Endothelial cell of hepatic sinusoid (primary cell): ENCODE data around the gene C19orf85.

Experiments used
- in situ Hi-C: cut with HindIII; loops from 2 replicates; pipeline ENCODE4 v1.10.0; 2017; ENCODE audit warnings: low sequenced_read_pairs

C19orf85 gene

DNA sequence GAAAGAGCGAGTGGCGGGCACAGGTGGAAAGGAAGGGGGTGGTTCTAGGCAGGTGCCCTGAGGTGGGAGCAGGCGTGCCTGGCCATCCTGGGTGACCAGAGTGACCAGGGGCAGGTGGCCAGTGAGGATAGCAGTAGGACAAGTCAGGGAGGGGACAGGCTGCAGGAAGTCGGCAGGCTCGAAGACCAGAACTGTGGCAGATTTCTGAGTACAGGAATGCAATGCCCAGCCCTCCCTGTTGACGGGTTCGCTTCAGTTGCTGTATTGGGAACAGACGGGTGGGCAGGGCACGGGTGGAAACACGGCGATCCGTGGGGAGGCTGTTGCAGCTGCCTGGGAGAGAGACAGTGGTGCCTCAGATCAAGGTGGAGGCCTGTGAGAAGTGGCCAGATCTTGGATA is 13.8 kb upstream of the C19orf85 start:
- in situ Hi-C loops: loop anchor here (10.0 kb wide), 2 partner anchors 124 to 304 kb away; partner anchors contain the start of gene COX6B2

- in situ Hi-C loops: loop anchor here (10.0 kb wide), 2 partner anchors 123 to 303 kb away; partner anchors contain the start of gene COX6B2
Observed at GRCh38 chr19:55477905-55478304, 13.4 kb upstream of the C19orf85 start.

DNA sequence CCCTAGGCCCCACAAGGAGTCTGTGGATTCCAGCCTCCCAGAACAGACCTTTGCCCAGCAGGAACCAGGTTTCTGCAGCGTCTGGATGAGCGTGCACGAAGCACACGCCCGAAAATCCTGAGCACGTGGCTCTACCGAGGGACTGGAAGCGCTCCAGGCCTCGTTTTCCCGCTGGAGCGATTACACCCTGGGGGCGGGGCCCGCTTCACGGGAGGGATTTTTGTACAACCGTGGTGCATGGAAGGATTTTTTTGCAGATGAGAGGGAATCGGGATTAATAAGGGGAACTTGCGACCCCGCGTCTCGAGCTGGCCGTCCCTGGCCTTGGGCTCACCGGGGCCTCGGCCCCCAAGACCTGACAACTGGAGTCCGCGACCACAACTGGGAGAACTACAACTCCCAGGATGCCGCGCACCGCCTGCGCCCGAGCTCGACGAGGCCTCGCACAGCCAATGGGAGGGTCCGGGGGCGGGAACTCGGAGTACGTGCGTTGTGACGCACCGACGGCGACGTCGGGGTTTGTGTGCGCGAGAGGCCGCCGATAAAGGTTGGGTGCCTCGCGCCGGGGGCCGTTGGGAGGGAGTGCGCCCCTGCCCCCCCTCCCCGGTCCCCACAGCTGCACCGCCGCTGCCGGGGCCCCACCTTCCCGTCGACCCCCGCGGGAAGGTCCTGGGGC is 11.7 kb upstream of the C19orf85 start, which contains the start of gene ZNF628:
Gene ZNF628 (plus strand): TSS at position 518 of the 676 bp plus-strand sequence. CDS start 3,294 bp downstream, outside the sequence.
- in situ Hi-C loops: loop anchor here (10.0 kb wide), 2 partner anchors 121 to 301 kb away; partner anchors contain the start of gene COX6B2

GRCh38 chr19:55474269-55475265 is 10.0 kb upstream of the C19orf85 start:
- in situ Hi-C loops: loop anchor here (10.0 kb wide), 2 partner anchors 120 to 300 kb away; partner anchors contain the start of gene COX6B2

GRCh38 chr19:55473225-55474012 is 8.9 kb upstream of the C19orf85 start:
- in situ Hi-C loops: loop anchor here (10.0 kb wide), 2 partner anchors 119 to 299 kb away; partner anchors contain the start of gene COX6B2

DNA sequence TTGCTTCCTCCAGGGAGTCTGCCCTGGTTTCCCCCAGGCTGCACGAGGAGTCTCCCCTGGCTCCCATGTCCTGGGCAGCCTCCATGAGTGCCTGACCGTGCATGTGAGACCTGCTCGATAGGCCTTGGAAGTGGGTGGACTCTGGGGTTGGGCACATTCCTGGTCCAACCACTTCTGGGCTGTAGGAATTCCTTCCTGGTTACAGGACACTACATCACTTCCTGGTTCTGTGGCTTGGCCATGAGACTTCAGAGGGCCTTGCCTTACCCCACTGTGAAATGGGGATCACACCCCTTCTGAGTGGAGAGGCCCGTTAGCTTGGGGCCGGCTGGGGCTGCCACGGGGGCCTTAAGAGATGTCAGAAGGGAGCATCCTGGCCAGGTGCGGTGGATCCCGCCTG is 7.9 kb upstream of the C19orf85 start:
- in situ Hi-C loops: loop anchor here (10.0 kb wide), 2 partner anchors 118 to 298 kb away; partner anchors contain the start of gene COX6B2

DNA sequence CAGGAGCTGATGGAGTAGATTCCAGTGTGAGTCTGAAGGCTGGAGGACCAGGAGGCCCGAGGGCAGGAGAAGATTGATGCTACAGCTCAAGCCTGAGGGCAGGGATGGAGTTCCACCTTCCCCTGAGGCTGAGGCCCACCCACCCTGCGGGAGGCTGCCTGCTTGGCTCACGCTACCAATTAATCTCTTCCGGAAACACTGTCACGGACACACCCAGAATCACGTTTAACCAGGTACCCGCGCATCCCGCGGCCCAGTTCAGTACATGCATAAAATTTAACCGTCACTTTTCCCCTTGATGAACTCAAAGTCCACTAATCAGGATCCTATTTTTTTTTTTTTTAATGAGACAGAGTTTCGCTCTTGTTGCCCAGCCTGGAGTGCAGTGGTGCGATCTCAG is 6.7 kb upstream of the C19orf85 start:
- in situ Hi-C loops: loop anchor here (10.0 kb wide), 2 partner anchors 116 to 296 kb away; partner anchors contain the start of gene COX6B2

DNA sequence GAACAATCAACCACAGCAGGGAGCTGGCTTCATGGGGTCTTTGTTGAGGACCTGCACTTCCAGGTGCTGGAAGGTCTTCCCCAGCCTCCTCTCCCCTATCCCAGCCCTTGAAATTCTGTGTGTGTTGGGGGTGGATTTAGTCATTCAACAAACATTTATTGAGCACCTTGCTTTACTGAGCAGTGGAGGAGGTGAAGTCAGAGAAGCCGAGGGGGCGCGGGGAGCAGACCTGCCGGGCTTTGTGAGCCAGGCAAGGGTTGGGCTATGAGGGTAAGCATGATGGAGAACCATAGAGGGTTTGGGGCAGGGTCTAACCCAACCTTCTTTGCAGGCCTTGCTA is 3.5 kb upstream of the C19orf85 start:
- in situ Hi-C loops: no loop called here

GRCh38 chr19:55467236-55468053 is 2.9 kb upstream of the C19orf85 start:
- in situ Hi-C loops: no loop called here

DNA sequence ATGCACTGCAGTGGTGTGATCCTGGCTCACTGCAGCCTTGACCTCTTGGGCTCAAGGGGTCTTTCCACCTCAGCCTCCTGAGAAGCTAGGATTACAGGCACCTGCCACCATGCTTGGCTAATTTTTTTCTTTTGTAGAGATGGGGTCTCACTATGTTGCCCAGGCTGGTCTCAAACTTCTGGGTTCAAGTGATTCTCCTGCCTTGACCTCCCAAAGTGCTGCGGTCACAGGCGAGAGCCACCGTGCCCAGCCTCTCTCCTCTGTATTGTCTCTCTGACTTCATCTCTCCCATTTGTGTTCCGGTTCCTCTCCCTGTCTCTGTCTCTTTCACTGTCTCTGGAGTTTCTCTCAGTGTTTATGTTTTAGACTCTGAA is 1.7 kb upstream of the C19orf85 start:
- in situ Hi-C loops: no loop called here

DNA sequence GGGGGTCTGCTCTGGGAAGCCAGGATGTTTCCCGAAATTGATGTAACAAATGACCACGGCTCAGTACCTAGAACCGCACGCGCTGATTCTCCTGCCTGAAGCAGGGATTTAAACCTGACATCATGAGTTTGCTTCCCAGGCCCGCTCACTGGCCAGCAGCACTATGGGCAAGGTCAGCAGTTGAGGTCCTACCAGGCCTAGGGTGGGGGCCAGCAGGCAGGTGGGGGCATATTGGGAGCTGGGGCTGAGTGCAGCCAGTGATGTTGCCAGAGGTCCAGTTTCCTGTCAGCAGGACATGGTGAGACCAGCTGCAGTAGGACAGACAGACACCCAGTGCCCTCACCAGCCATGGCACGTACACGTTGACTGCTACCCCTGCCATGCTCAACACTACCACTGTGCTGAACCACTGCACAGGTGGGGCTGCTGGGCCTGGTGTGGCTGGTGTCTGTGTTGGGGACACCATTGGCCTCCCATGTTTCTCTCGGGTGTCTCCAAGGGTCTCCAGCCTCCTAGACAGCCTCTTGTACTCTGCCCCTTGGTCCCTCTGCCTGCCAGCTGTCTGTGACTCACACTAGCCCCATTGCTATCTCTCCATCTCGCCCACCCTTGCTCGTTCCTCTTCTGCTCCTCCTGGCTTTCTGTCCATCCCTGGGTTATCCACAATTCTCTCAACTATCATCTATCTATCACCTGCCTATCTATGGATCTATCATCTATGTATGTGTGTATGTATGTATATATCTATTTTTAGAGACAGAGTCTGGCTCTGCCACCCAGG is 1.1 kb upstream of the C19orf85 start:
- in situ Hi-C loops: no loop called here

- in situ Hi-C loops: no loop called here
Observed at GRCh38 chr19:55464039-55464661, 401 bp downstream of the C19orf85 start.

GRCh38 chr19:55463583-55464031 is 944 bp downstream of the C19orf85 start:
- in situ Hi-C loops: no loop called here

DNA sequence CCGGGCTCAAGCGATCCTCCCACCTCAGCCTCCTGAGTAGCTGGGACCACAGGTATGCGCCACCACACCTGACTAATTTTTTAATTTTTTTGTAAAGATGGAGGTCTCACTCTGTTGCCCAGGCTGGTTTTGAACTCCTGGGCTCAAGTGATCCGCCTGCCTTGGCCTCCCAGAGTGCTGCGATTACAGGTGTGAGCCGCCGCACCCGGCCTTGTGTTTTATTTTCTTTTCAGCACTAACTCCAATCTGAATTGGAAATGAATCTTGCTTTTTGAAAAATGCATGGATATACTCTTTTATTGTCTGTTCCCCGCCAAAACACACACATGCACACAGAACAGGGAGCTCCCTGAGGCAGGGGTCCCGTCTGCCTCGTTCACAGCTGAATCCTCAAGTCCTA is 1.8 kb downstream of the C19orf85 start:
- in situ Hi-C loops: no loop called here

GRCh38 chr19:55461974-55462626 is 2.5 kb downstream of the C19orf85 start:
- in situ Hi-C loops: no loop called here

DNA sequence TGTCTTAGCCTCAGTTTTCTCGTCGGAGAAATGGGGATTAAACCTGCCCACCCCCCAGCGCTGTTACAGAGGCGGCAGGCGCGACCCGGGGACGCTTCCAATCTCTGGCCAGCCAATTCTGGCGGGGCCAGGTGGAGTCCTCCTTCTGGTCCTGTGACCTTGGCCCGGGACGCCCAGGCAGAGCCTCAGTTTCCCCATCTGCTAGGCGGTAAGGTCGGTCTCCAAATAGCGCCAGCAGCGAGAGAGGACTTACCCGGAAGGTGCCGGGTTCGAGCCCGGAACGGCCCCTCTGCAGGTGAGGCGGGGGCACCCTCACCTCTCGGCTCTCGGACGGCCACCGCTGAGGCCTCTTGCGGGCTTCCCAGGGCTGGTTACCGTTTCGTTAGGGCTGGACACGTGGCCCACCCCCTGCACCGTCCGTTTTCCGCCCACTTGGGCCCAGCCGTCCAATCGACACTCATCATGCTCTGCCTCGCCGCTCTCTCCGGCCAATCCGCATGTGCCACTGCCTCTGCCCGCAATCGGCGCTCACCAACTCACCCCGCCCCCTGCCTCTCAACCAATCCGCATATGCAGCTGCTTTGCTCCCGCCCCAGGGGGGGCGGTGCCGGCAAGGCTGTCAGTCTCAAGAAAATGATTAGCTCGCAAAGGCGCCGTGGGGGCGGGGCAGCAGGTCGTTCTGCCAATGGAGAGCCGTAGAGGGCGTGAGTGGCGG is 3.1 kb downstream of the C19orf85 start, which contains the start of gene ISOC2:
Gene ISOC2 (minus strand): TSS at position 384 of the 715 bp plus-strand sequence. CDS start 5,156 bp downstream, outside the sequence.
- in situ Hi-C loops: no loop called here

GRCh38 chr19:55460670-55461258 is 3.8 kb downstream of the C19orf85 start:
- in situ Hi-C loops: no loop called here
